OCI-LY1 (cell line): Measurements from ENCODE around the gene SNAI1.

Experiments
- CTCF ChIP-seq: fragments of 200-600 bp; sonication (generic), shearing (Covaris generic); IDR thresholded peaks from 2 replicates; pipeline ENCODE4 v1.5.1; 2017; ENCODE audit warnings: mild to moderate bottlenecking, antibody characterized with exemption, low read length, moderate library complexity, mixed read lengths
- EZH2 ChIP-seq: fragments of 200-600 bp; sonication (generic), shearing (Covaris generic); IDR thresholded peaks from 2 replicates; pipeline ENCODE4 v1.8.0; 2017; ENCODE audit warnings: borderline replicate concordance, mixed run types, mild to moderate bottlenecking, antibody characterized with exemption, low read length, moderate library complexity, mixed read lengths

GRCh38 chr20:49969946-49970345 lies 12.8 kb upstream of the SNAI1 start:
- TF ChIP-seq CTCF (no peak), EZH2 (no peak)
